ENCODE measurements around the gene CROT.

Gene CROT

GRCh38 chr7:87344446-87344845 is 1.0 kb upstream of the CROT start:
- DNase-seq = no peak

GRCh38 chr7:87345962-87346371 is 503 bp downstream of the CROT start:
- DNase-seq = no peak

GRCh38 chr7:87347207-87347606 is 1.7 kb downstream of the CROT start:
- DNase-seq = no peak

GRCh38 chr7:87347664-87348063 is 2.2 kb downstream of the CROT start:
- DNase-seq = no peak

- no peak for DNase-seq
These were observed 9.3 kb downstream of the CROT start for GRCh38 chr7:87354749-87355148.

- no peak for DNase-seq
These were observed 11.0 kb downstream of the CROT start for GRCh38 chr7:87356448-87356847.

GRCh38 chr7:87359366-87359765 is 13.9 kb downstream of the CROT start:
- no peak for DNase-seq

- no peak for DNase-seq
These were observed 15.9 kb downstream of the CROT start for GRCh38 chr7:87361320-87361719.

GRCh38 chr7:87363342-87363741 is 17.9 kb downstream of the CROT start:
- DNase-seq = no peak

GRCh38 chr7:87364246-87364645 is 18.8 kb downstream of the CROT start:
- no peak for DNase-seq

GRCh38 chr7:87369216-87369615 is 23.8 kb downstream of the CROT start:
- DNase-seq = no peak

- DNase-seq = no peak
These were observed 25.3 kb downstream of the CROT start for GRCh38 chr7:87370660-87371180.

GRCh38 chr7:87375662-87376435 is 30.4 kb downstream of the CROT start:
- no peak for DNase-seq

- DNase-seq = no peak
These were observed 35.4 kb downstream of the CROT start for GRCh38 chr7:87380905-87381304.

GRCh38 chr7:87391020-87391701 is 45.7 kb downstream of the CROT start:
- no peak for DNase-seq

- DNase-seq = no peak
These were observed 50.1 kb downstream of the CROT start for GRCh38 chr7:87395442-87396020.

GRCh38 chr7:87398446-87398845 is 53.0 kb downstream of the CROT start:
- DNase-seq = no peak

- DNase-seq = no peak
These were observed 59.2 kb downstream of the CROT start for GRCh38 chr7:87404674-87405073.

- DNase-seq = peak; percentile 36
These were observed 65.7 kb downstream of the CROT start for GRCh38 chr7:87411186-87411585.

GRCh38 chr7:87413029-87413428 is 67.6 kb downstream of the CROT start:
- DNase-seq = no peak

GRCh38 chr7:87413951-87414793 is 68.7 kb downstream of the CROT start:
- no peak for DNase-seq

GRCh38 chr7:87414794-87415188 is 69.3 kb downstream of the CROT start:
- no peak for DNase-seq
